ENCODE results near the gene LIMK2.
A peak's percentile ranks its signal among the peaks of the same experiment; 100 is the strongest.

- peak in 1 of 4 experiments; percentile 10 for TF ChIP-seq CTCF (IDR thresholded peaks at IDR 0.05)
- TF ChIP-seq POLR2AphosphoS5 (IDR thresholded peaks at IDR 0.05) = peak; percentile 98
These were observed 36.1 kb downstream of the LIMK2 start for GRCh38 chr22:31248138-31248745.

Measured in prostate gland (tissue), 2 donors.